ENCODE results near the gene MIEF1.
"Not testable (repeated sequence)": the region's sequence is repeated elsewhere in the genome, so short reads cannot be mapped to it uniquely, and the experiment has no call there.

MIEF1 gene

DNA sequence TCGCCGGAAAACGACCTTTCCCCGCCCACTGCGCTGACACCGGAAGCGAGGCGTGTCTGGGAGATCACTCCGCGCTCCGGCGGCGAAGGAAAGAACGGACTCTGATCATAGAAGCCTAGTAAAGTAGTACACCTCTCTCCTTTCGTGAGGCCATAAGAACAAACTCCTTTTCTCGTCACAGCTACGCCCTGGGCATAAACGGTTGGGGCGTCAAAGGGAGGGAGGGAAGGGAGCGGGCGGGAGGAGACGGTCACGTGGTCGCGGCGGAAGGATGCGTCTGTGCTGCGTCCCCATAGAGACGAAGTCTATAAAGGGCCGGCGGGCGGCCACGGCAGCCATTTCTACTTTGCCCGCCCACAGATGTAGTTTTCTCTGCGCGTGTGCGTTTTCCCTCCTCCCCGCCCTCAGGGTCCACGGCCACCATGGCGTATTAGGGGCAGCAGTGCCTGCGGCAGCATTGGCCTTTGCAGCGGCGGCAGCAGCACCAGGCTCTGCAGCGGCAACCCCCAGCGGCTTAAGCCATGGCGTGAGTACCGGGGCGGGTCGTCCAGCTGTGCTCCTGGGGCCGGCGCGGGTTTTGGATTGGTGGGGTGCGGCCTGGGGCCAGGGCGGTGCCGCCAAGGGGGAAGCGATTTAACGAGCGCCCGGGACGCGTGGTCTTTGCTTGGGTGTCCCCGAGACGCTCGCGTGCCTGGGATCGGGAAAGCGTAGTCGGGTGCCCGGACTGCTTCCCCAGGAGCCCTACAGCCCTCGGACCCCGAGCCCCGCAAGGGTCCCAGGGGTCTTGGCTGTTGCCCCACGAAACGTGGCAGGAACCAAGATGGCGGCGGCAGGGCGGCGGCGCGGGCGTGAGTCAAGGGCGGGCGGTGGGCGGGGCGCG, 18.4 kb downstream of the MIEF1 start, which contains the start of gene ATF4:
Gene ATF4 (plus strand): TSS at position 337 of the 880 bp plus-strand sequence. CDS start 884 bp downstream, outside the sequence.
- Histone ChIP-seq H3K27ac (replicated peaks) (peak within 1 kb of the TSS; percentile 98), H3K27me3 (ENCODE audit: insufficient read depth, poor library complexity, severe bottlenecking) (no peaks in the 10 kb centered on the region), H3K4me3 (replicated peaks; ENCODE audit: insufficient read depth, low read length) (peak within 1 kb of the TSS; percentile 75)
- peak in 1 of 2 experiments; percentile 90 for DNase-seq (ENCODE audit: low read depth in 1 of 2, low spot score in 1 of 2)
- TF ChIP-seq POLR2AphosphoS5 (IDR thresholded peaks at IDR 0.05; ENCODE audit: low read depth) (peak; percentile 98), SPI1 (IDR thresholded peaks at IDR 0.05; ENCODE audit: borderline replicate concordance, low read depth) (no peak), GABPA (IDR thresholded peaks at IDR 0.05; ENCODE audit: low read depth) (peak; percentile 83)
- TF ChIP-seq, protein P1, sequence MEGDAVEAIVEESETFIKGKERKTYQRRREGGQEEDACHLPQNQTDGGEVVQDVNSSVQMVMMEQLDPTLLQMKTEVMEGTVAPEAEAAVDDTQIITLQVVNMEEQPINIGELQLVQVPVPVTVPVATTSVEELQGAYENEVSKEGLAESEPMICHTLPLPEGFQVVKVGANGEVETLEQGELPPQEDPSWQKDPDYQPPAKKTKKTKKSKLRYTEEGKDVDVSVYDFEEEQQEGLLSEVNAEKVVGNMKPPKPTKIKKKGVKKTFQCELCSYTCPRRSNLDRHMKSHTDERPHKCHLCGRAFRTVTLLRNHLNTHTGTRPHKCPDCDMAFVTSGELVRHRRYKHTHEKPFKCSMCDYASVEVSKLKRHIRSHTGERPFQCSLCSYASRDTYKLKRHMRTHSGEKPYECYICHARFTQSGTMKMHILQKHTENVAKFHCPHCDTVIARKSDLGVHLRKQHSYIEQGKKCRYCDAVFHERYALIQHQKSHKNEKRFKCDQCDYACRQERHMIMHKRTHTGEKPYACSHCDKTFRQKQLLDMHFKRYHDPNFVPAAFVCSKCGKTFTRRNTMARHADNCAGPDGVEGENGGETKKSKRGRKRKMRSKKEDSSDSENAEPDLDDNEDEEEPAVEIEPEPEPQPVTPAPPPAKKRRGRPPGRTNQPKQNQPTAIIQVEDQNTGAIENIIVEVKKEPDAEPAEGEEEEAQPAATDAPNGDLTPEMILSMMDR (IDR thresholded peaks at IDR 0.05; ENCODE audit: insufficient read depth, low read length) = no peak
- TF ChIP-seq, protein P2, sequence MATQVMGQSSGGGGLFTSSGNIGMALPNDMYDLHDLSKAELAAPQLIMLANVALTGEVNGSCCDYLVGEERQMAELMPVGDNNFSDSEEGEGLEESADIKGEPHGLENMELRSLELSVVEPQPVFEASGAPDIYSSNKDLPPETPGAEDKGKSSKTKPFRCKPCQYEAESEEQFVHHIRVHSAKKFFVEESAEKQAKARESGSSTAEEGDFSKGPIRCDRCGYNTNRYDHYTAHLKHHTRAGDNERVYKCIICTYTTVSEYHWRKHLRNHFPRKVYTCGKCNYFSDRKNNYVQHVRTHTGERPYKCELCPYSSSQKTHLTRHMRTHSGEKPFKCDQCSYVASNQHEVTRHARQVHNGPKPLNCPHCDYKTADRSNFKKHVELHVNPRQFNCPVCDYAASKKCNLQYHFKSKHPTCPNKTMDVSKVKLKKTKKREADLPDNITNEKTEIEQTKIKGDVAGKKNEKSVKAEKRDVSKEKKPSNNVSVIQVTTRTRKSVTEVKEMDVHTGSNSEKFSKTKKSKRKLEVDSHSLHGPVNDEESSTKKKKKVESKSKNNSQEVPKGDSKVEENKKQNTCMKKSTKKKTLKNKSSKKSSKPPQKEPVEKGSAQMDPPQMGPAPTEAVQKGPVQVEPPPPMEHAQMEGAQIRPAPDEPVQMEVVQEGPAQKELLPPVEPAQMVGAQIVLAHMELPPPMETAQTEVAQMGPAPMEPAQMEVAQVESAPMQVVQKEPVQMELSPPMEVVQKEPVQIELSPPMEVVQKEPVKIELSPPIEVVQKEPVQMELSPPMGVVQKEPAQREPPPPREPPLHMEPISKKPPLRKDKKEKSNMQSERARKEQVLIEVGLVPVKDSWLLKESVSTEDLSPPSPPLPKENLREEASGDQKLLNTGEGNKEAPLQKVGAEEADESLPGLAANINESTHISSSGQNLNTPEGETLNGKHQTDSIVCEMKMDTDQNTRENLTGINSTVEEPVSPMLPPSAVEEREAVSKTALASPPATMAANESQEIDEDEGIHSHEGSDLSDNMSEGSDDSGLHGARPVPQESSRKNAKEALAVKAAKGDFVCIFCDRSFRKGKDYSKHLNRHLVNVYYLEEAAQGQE (IDR thresholded peaks at IDR 0.05; ENCODE audit: insufficient replicate concordance, low read depth) = peak; percentile 83

DNA sequence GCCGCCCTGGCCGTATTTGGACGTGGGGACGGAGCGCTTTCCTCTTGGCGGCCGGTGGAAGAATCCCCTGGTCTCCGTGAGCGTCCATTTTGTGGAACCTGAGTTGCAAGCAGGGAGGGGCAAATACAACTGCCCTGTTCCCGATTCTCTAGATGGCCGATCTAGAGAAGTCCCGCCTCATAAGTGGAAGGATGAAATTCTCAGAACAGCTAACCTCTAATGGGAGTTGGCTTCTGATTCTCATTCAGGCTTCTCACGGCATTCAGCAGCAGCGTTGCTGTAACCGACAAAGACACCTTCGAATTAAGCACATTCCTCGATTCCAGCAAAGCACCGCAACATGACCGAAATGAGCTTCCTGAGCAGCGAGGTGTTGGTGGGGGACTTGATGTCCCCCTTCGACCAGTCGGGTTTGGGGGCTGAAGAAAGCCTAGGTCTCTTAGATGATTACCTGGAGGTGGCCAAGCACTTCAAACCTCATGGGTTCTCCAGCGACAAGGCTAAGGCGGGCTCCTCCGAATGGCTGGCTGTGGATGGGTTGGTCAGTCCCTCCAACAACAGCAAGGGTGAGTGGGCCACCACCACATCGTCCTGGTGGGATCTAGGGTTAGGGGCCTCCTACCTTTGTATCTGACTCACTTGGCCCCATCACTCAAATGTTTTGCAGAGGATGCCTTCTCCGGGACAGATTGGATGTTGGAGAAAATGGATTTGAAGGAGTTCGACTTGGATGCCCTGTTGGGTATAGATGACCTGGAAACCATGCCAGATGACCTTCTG, 19.2 kb downstream of the MIEF1 start:
- TF ChIP-seq POLR2AphosphoS5 (IDR thresholded peaks at IDR 0.05; ENCODE audit: low read depth) = peak; percentile 37; the same call in 1 of the 2 replicates
- not testable (repeated sequence) for H3K27me3 ChIP-seq (ENCODE audit: insufficient read depth, poor library complexity, severe bottlenecking)
- peak in 1 of 2 experiments; percentile 72 for DNase-seq (ENCODE audit: low read depth in 1 of 2, low spot score in 1 of 2)
- Histone ChIP-seq H3K27ac (replicated peaks) (peak overlapping the region; percentile 98), H3K4me3 (replicated peaks; ENCODE audit: insufficient read depth, low read length) (peak overlapping the region; percentile 75)

DNA sequence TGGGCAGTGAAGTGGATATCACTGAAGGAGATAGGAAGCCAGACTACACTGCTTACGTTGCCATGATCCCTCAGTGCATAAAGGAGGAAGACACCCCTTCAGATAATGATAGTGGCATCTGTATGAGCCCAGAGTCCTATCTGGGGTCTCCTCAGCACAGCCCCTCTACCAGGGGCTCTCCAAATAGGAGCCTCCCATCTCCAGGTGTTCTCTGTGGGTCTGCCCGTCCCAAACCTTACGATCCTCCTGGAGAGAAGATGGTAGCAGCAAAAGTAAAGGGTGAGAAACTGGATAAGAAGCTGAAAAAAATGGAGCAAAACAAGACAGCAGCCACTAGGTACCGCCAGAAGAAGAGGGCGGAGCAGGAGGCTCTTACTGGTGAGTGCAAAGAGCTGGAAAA, 20.0 kb downstream of the MIEF1 start:
- Histone ChIP-seq H3K4me3 (replicated peaks; ENCODE audit: insufficient read depth, low read length) (peak overlapping the region; percentile 75), H3K27ac (replicated peaks) (peak overlapping the region; percentile 98)
- not testable (repeated sequence) for H3K27me3 ChIP-seq (ENCODE audit: insufficient read depth, poor library complexity, severe bottlenecking); DNase-seq (ENCODE audit: low read depth in 1 of 2, low spot score in 1 of 2)

DNA sequence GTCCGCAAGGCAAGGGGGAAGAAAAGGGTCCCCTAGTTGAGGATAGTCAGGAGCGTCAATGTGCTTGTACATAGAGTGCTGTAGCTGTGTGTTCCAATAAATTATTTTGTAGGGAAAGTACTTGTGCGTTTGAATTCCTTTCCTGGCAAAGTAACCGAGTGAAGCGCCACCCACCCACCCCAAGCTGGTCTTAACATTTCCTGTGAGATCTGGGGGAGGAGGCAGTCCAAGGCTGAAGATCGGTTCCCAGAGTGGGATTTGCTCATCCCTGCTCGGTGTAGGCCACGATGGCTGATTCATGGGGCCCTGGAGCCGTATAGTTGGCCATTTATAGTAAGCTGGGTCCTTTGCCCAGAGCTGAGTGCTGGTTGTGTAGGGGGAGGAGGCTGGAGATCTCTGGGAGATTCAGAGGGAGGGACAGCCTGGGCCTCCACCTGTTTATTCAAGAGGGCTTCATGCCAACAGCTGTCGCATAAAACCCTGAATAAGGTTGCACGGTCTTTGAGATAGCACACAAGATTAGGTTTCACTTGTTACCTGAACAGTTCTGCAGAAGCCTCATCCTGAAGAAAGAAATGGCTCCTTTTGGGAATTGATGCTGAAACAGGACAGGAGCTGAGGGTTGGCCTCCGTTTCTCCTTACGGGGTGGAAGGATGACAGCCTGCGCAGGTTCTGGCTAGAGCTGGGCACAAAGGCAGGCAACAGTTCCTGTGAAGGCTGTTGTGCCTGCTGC, 20.6 kb downstream of the MIEF1 start:
- Histone ChIP-seq H3K27me3 (ENCODE audit: insufficient read depth, poor library complexity, severe bottlenecking) (no peaks in the 10 kb centered on the region), H3K4me3 (replicated peaks; ENCODE audit: insufficient read depth, low read length) (peak overlapping the region; percentile 75), H3K27ac (replicated peaks) (peak overlapping the region; percentile 98)
- TF ChIP-seq GABPA (IDR thresholded peaks at IDR 0.05; ENCODE audit: low read depth) (no peak), SPI1 (IDR thresholded peaks at IDR 0.05; ENCODE audit: borderline replicate concordance, low read depth) (no peak), POLR2AphosphoS5 (IDR thresholded peaks at IDR 0.05; ENCODE audit: low read depth) (peak; percentile 96)
- TF ChIP-seq, protein P2 (IDR thresholded peaks at IDR 0.05; ENCODE audit: insufficient replicate concordance, low read depth) = no peak
- TF ChIP-seq, protein P1 (IDR thresholded peaks at IDR 0.05; ENCODE audit: insufficient read depth, low read length) = no peak
- DNase-seq (ENCODE audit: low read depth in 1 of 2, low spot score in 1 of 2) = peak in 1 of 2 experiments; percentile 55

Data from HL-60 (cell line).